IMR-90 (cell line): ENCODE results near the gene RUFY2. TPM values are rescaled to one million over a fixed set of nuclear protein-coding genes. Genes with fewer than 3 reads are reported as not detected.

Experiments
- ATAC-seq: fragments of 200-7000 bp; cut with Tn5 transposase; 2 replicates; pipeline ENCODE4 v1.9.1; 2020; ENCODE audit warnings: low read depth, mild to moderate bottlenecking, moderate library complexity
- BruUV-seq: library from RNA; stranded (reverse); fragments of 400-500 nt; replicated peaks from 2 replicates; lab custom pipeline; 2021; lab: Mats Ljungman, UMichigan
- CTCF ChIA-PET: fragments of 300-600 bp; formaldehyde crosslinking; extraction: SDS; loops from one replicate; lab custom pipeline; 2021; ENCODE audit warnings: antibody characterized with exemption; lab: Yijun Ruan, JAX
- POLR2A ChIA-PET: fragments of 300-600 bp; sonication (Branson Sonifier 250); formaldehyde crosslinking; loops from one replicate; lab custom pipeline; 2022; ENCODE audit warnings: antibody characterized with exemption; ENCODE audit not compliant: unreplicated experiment; lab: Charles Lee
- DNase-seq: peaks from one replicate; pipeline ENCODE4 v3.0.0; 2013
- H2AFZ ChIP-seq: replicated peaks from 2 replicates; pipeline ENCODE3; 2013; ENCODE audit warnings: low read length, mild to moderate bottlenecking; ENCODE audit not compliant: poor library complexity
- H2AK5ac ChIP-seq: 2 replicates; pipeline ENCODE4 v1.6.1; 2013; ENCODE audit warnings: low read depth, low read length, inconsistent platforms
- H2AK9ac ChIP-seq: replicated peaks from 2 replicates; pipeline ENCODE3; 2013; ENCODE audit warnings: mild to moderate bottlenecking, low read depth, low read length, moderate library complexity; ENCODE audit not compliant: poor library complexity
- H2BK120ac ChIP-seq: 2 replicates; pipeline ENCODE4 v1.6.1; 2013; ENCODE audit warnings: low read depth, low read length, inconsistent platforms
- H2BK15ac ChIP-seq: 3 replicates; pipeline ENCODE4 v1.6.1; 2013; ENCODE audit warnings: low read depth, low read length, inconsistent platforms
- H2BK20ac ChIP-seq: 2 replicates; pipeline ENCODE4 v1.6.1; 2013; ENCODE audit warnings: low read depth, mild to moderate bottlenecking, inconsistent platforms, low read length, moderate library complexity
- H2BK5ac ChIP-seq: 2 replicates; pipeline ENCODE4 v1.6.1; 2013; ENCODE audit warnings: mild to moderate bottlenecking, low read depth, low read length, inconsistent platforms; ENCODE audit not compliant: poor library complexity, severe bottlenecking
- H3K14ac ChIP-seq: replicated peaks from 2 replicates; pipeline ENCODE4 v1.6.1; 2013; ENCODE audit warnings: low read depth, low read length, inconsistent platforms
- H3K18ac ChIP-seq: 2 replicates; pipeline ENCODE4 v1.6.1; 2013; ENCODE audit warnings: low read depth, low read length, control low read depth
- H3K23ac ChIP-seq: 2 replicates; pipeline ENCODE4 v1.6.1; 2013; ENCODE audit warnings: low read depth, low read length, inconsistent platforms
- H3K27ac ChIP-seq: 2 replicates; pipeline ENCODE4 v1.5.1; 2013; ENCODE audit warnings: mild to moderate bottlenecking, control low read depth, low read length; ENCODE audit not compliant: insufficient read depth
- H3K27me3 ChIP-seq: 2 replicates; pipeline ENCODE4 v1.6.1; 2013; ENCODE audit warnings: low read length; ENCODE audit not compliant: control insufficient read depth, insufficient read depth
- H3K36me3 ChIP-seq: 2 replicates; pipeline ENCODE4 v1.6.1; 2013; ENCODE audit warnings: low read length, mixed read lengths; ENCODE audit not compliant: control insufficient read depth, insufficient read depth
- H3K4ac ChIP-seq: 2 replicates; pipeline ENCODE4 v1.6.1; 2013; ENCODE audit warnings: low read depth, low read length, inconsistent platforms
- H3K4me1 ChIP-seq: 2 replicates; pipeline ENCODE4 v1.6.1; 2013; ENCODE audit warnings: low read length, mixed read lengths; ENCODE audit not compliant: control insufficient read depth, insufficient read depth
- H3K4me2 ChIP-seq: 2 replicates; pipeline ENCODE4 v1.6.1; 2013; ENCODE audit warnings: low read depth, mild to moderate bottlenecking, control low read depth, low read length, moderate library complexity
- H3K4me3 ChIP-seq: 2 replicates; pipeline ENCODE4 v1.5.1; 2013; ENCODE audit warnings: low read depth, mild to moderate bottlenecking, control low read depth, low read length, moderate library complexity; ENCODE audit not compliant: insufficient read depth
- H3K56ac ChIP-seq: 2 replicates; pipeline ENCODE4 v1.6.1; 2013; ENCODE audit warnings: low read length, inconsistent platforms; ENCODE audit not compliant: insufficient read depth; ENCODE audit errors: extremely low read depth
- H3K79me1 ChIP-seq, 2 experiments: 2 replicates each; pipeline ENCODE4 v1.6.1; 2013; ENCODE audit warnings: low read length in 2 of 2, inconsistent platforms in 1 of 2, low read depth in 1 of 2
- H3K9ac ChIP-seq: 2 replicates; pipeline ENCODE4 v1.6.1; 2013; ENCODE audit warnings: low read depth, low read length, control low read depth
- H3K9me1 ChIP-seq: 2 replicates; pipeline ENCODE4 v1.6.1; 2013; ENCODE audit warnings: low read length, inconsistent platforms; ENCODE audit not compliant: insufficient read depth
- H3K9me3 ChIP-seq: 2 replicates; pipeline ENCODE4 v1.6.1; 2013; ENCODE audit warnings: low read length; ENCODE audit not compliant: control insufficient read depth, insufficient read depth
- H4K20me1 ChIP-seq: 2 replicates; pipeline ENCODE4 v1.6.1; 2013; ENCODE audit warnings: low read length, inconsistent platforms; ENCODE audit not compliant: insufficient read depth
- H4K5ac ChIP-seq: 2 replicates; pipeline ENCODE4 v1.6.1; 2013; ENCODE audit warnings: mild to moderate bottlenecking, low read depth, low read length, control low read depth
- H4K8ac ChIP-seq, 2 experiments: 2 replicates each; pipeline ENCODE4 v1.6.1; 2013; ENCODE audit warnings: low read depth in 2 of 2, low read length in 2 of 2, control low read depth in 1 of 2, inconsistent platforms in 1 of 2
- H4K91ac ChIP-seq: 2 replicates; pipeline ENCODE4 v1.6.1; 2013; ENCODE audit warnings: low read depth, low read length, inconsistent platforms; ENCODE audit not compliant: insufficient read depth
- CEBPB ChIP-seq: IDR thresholded peaks from 2 replicates; pipeline ENCODE4 v1.6.1; 2012; ENCODE audit warnings: low read depth, low read length, improper control_type of control experiment
- CHD1 ChIP-seq: IDR thresholded peaks from 2 replicates; pipeline ENCODE4 v1.6.1; 2012; ENCODE audit warnings: low read depth, low read length, improper control_type of control experiment
- ELK1 ChIP-seq: fragments of 150-350 bp; IDR thresholded peaks from 2 replicates; pipeline ENCODE4 v1.6.1; 2016; ENCODE audit warnings: low read depth, mild to moderate bottlenecking, low read length, moderate library complexity, borderline replicate concordance
- MAZ ChIP-seq: IDR thresholded peaks from 2 replicates; pipeline ENCODE4 v1.6.1; 2012; ENCODE audit warnings: low read depth, mild to moderate bottlenecking, low read length, improper control_type of control experiment, moderate library complexity, borderline replicate concordance
- MXI1 ChIP-seq: IDR thresholded peaks from 2 replicates; pipeline ENCODE4 v1.6.1; 2012; ENCODE audit warnings: low read depth, mild to moderate bottlenecking, low read length, moderate library complexity, borderline replicate concordance
- RFX5 ChIP-seq: IDR thresholded peaks from 2 replicates; pipeline ENCODE4 v1.8.0; 2012; ENCODE audit warnings: low read depth, mild to moderate bottlenecking, low read length, moderate library complexity
- SMC3 ChIP-seq: fragments of 150-350 bp; IDR thresholded peaks from 2 replicates; pipeline ENCODE4 v1.6.1; 2016; ENCODE audit warnings: low read depth, mild to moderate bottlenecking, antibody characterized with exemption, low read length, moderate library complexity
- WGBS, 2 experiments: methylation state at CpG; one replicate each; pipeline versions ENCODE4 v1.1.5 to v1.1.7; 2013; ENCODE audit warnings: missing lambda C conversion rate in 2 of 2; ENCODE audit not compliant: insufficient read length in 1 of 2; ENCODE audit errors: extremely low coverage in 2 of 2; 5-methylcytosine and 5-hydroxymethylcytosine counted together
- dilution Hi-C: fragments of 300-500 bp; cut with HindIII; formaldehyde crosslinking; loops from one replicate; pipeline ENCODE4 v1.14.3; 2018; ENCODE audit warnings: low sequenced_read_pairs; ENCODE audit not compliant: unreplicated experiment
- in situ Hi-C: fragments of 300-500 bp; cut with MboI; formaldehyde crosslinking; loops from 3 replicates; pipeline ENCODE4 v1.14.3; 2019; ENCODE audit warnings: low sequenced_read_pairs, inconsistent platforms, mixed read lengths
- intact Hi-C: fragments of 100-400 bp; cut with micrococcal nuclease; formaldehyde crosslinking; loops from 2 replicates; pipeline ENCODE4 v1.10.0; 2022
- polyA plus RNA-seq, 3 experiments: library from polyadenylated mRNA; depleted of rRNA; stranded (reverse); fragments of >200 nt; gene quantifications; 2 replicates each; pipeline ENCODE4 v1.2.3, GENCODE V29; 2012; ENCODE audit warnings: low replicate concordance in 1 of 3
- total RNA-seq: library from RNA; depleted of rRNA; stranded (reverse); fragments of >200 nt; gene quantifications from 2 replicates; pipeline ENCODE4 v1.2.3, GENCODE V29; 2012

Gene RUFY2
- total and polyA plus RNA-seq, 2 of the 4 experiments (the other 2 are of a cell fraction), result 6.7 to 6.8 TPM

- TF ChIP-seq CEBPB (peak; percentile 24; the same call in 1 of the 2 replicates), MAZ (no peak), MXI1 (no peak; the same call in 1 of the 2 replicates)
Measured at GRCh38 chr10:68406111-68406814, 814 bp downstream of the RUFY2 start (continued).

DNA sequence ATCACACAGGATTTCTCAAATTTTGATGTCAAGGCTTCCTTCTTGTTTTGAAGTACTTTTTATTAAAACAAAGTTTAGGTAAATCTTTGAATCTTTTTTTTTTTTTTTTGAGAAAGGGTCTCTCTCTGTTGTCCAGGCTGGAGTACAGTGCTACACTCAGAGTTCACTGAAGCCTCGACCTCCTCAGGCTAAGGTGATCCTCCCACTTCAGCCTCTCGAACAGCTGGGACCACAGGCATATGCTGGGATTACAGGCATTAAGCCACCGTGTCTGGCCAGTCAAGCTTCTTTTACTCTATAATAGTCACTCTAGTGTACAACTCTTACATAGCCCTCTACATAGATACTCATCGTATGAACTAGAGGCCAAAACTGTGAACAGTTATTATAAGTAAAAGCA is 3.4 kb downstream of the RUFY2 start:
- H2AK9ac ChIP-seq, result no peak overlapping the region
- no peak for ATAC-seq
- in situ Hi-C loops, result no loop called here
- no peak overlapping the region for H4K5ac ChIP-seq
- TF ChIP-seq MAZ (no peak), CHD1 (no peak), RFX5 (no peak), SMC3 (no peak), ELK1 (no peak)
- no peaks in the 10 kb centered on the region for H3K9me1 ChIP-seq
- no peak overlapping the region for H3K56ac ChIP-seq
- no peaks in the 10 kb centered on the region for H3K27me3 ChIP-seq
- no peaks in the 10 kb centered on the region; the same call in 1 of the 2 replicates for H3K4me1 ChIP-seq
- no peak overlapping the region for H3K9ac ChIP-seq
- ChIA-PET POLR2A (no interaction called here), CTCF (interaction anchor here (0.5 kb wide), 1 partner anchor 18 kb away, joined by 3 read pairs; no protein-coding TSS in a partner anchor)
- no peak overlapping the region for H3K4me2 ChIP-seq
- H2AK5ac ChIP-seq, result peak overlapping the region; percentile 70; the same call in 1 of the 2 replicates
- no peak overlapping the region for H3K4ac ChIP-seq
- DNase-seq, result no peak
- peaks cover 10 to 54% of the 10 kb centered on the region in 2 experiments; a peak in 3 of 4 replicates for H3K79me1 ChIP-seq
- H4K20me1 ChIP-seq, result peaks cover 7% of the 10 kb centered on the region
- peaks cover 8% of the 10 kb centered on the region for H3K36me3 ChIP-seq
- H3K23ac ChIP-seq, result no peak overlapping the region
- no peak overlapping the region for H2AFZ ChIP-seq
- H2BK15ac ChIP-seq, result no peak overlapping the region
- no peak overlapping the region for H4K8ac ChIP-seq
- WGBS, 2 experiments, result 100% methylated on average over 2 of the region's 4 CpGs; no CpG with 5 or more reads in 1 of the 2 experiments
- intact Hi-C loops, result no loop called here
- no peak overlapping the region for H3K27ac ChIP-seq
- H3K4me3 ChIP-seq, result no peak overlapping the region
- BruUV-seq, result no TSS peak
- no peak overlapping the region for H2BK120ac ChIP-seq
- no peak overlapping the region for H2BK20ac ChIP-seq
- H4K91ac ChIP-seq, result no peak overlapping the region
- dilution Hi-C loops, result no loop called here
- H2BK5ac ChIP-seq, result no peak overlapping the region
- H3K18ac ChIP-seq, result no peak overlapping the region
- no peaks in the 10 kb centered on the region for H3K9me3 ChIP-seq
- no peak overlapping the region for H3K14ac ChIP-seq
